Spleen (tissue), 7 donors: ENCODE measurements around the gene PARD3B.

ENCODE experiments used
- POLR2A ChIP-seq, 3 donors: fragments of 450-650 bp; IDR thresholded peaks; one replicate each; pipeline ENCODE4 v1.5.1; 2017; ENCODE audit warnings: antibody characterized with exemption in 3 of 3, mild to moderate bottlenecking in 1 of 3
- POLR2AphosphoS5 ChIP-seq, 3 donors: sonication (generic); formaldehyde crosslinking; IDR thresholded peaks; one replicate each; pipeline ENCODE4 v1.5.1; 2017; ENCODE audit warnings: antibody characterized with exemption in 3 of 3
- TF ChIP-seq, protein P1 (sequence below), 11 experiments: fragments of 200-600 bp in 7 of 11; fragments of 450-650 bp in 4 of 11; sonication (generic) in 4 of 11; IDR thresholded peaks in 8 of 11; conservative IDR thresholded peaks in 3 of 11; 1 replicate in 7 of 11; 2 replicates in 4 of 11; pipeline versions ENCODE4 v1.4.0 to v1.8.0; 2016 to 2021; ENCODE audit warnings: antibody characterized with exemption in 11 of 11, inconsistent platforms in 4 of 11, mild to moderate bottlenecking in 1 of 11
- donor health status: DM: no; HTN: no; CAD: no; lungs with moderate emphysema.
- donor health status: DM: no; HTN: no; CAD: no.
- donor health status: DM: no; HTN: no; CAD: no.

DNA sequence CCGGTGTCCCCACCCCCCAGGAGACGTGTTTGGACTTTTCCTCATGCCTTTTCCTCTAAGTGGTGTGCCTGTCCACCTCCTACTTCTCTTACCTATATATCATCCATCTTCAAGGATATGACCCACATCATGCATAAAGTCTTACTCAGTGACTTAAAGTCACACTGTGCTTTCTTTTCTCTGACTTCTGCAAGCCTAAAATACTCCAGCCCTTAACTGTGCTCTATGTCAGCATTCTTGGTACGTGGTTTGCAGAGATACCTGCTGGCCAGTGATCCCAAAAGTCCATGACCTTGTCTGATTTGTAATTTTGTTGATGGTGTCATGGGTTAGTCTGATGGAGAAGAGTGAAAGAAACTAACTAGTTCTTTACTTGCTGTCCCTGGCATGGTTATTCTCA lies 743.4 kb downstream of the PARD3B start:
- TF ChIP-seq, protein P1, sequence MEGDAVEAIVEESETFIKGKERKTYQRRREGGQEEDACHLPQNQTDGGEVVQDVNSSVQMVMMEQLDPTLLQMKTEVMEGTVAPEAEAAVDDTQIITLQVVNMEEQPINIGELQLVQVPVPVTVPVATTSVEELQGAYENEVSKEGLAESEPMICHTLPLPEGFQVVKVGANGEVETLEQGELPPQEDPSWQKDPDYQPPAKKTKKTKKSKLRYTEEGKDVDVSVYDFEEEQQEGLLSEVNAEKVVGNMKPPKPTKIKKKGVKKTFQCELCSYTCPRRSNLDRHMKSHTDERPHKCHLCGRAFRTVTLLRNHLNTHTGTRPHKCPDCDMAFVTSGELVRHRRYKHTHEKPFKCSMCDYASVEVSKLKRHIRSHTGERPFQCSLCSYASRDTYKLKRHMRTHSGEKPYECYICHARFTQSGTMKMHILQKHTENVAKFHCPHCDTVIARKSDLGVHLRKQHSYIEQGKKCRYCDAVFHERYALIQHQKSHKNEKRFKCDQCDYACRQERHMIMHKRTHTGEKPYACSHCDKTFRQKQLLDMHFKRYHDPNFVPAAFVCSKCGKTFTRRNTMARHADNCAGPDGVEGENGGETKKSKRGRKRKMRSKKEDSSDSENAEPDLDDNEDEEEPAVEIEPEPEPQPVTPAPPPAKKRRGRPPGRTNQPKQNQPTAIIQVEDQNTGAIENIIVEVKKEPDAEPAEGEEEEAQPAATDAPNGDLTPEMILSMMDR (IDR thresholded peaks at IDR 0.05 in 8 of 11, conservative IDR thresholded peaks at IDR 0.05 in 3 of 11) = no peak
- TF ChIP-seq POLR2A (IDR thresholded peaks at IDR 0.05) (no peak), POLR2AphosphoS5 (IDR thresholded peaks at IDR 0.05) (no peak)
